Keratinocyte (primary cell): ENCODE measurements around the gene CCDC28B.

Experiments
- EZH2 ChIP-seq: IDR thresholded peaks from one replicate; pipeline ENCODE4 v1.6.1; 2012; ENCODE audit warnings: inconsistent platforms, mild to moderate bottlenecking, low read length, moderate library complexity
- TF ChIP-seq, protein P1 (sequence below), 3 experiments: IDR thresholded peaks in 1 of 3; conservative IDR thresholded peaks in 1 of 3; optimal IDR thresholded peaks in 1 of 3; 2 replicates in 2 of 3; 3 replicates in 1 of 3; pipeline versions ENCODE3 to v1.5.1; 2011; ENCODE audit warnings: low read length in 3 of 3, mild to moderate bottlenecking in 3 of 3, moderate library complexity in 2 of 3, control low read depth in 1 of 3, inconsistent platforms in 1 of 3; ENCODE audit not compliant: insufficient read depth in 2 of 3; ENCODE audit errors: extremely low read depth in 1 of 3

DNA sequence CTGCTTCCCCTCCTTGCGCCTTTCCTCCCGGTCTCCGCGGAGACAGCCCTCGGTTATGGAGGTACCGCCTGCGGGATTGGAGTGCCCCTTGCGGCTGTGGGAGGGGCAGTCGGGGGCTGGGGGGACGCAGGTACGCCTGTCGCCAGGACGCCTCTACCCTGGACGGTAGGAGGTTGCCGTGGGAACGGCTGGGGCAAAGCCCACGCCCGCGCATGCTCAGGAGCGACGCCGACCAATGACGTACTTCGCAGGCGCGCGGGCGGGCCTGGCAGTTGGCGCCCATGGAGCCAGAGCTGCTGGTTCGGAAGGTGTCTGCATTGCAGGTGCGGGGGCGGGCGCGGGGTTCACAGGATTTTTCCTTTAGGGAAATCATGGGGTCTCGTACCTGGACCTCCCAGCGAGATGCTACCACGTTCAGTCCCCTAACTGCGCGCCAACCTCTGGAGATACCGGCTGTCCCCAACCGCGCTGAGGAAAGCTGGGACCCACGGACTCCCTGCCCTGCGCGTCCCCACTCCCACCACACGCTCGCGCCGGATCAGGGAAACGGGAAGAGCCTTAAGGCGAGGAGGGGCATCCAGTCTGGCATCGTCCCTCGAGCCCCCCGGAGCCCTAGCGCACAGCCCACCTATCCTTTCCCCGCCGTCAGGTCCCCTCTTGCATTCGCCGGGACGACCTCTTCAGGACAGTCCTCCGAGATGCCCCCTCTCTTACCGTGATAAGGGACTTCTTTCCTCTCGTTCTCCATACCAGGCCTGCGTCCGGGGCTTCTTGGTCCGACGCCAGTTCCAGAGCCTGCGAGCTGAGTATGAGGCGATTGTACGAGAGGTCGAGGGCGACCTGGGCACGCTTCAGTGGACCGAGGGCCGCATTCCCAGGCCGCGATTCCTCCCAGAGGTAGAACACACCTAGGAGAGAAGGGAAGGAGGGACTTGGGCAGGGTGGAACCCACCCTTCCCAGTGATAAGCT is 5.3 kb downstream of the CCDC28B start, which contains the start of gene IQCC:
- TF ChIP-seq, protein P1, sequence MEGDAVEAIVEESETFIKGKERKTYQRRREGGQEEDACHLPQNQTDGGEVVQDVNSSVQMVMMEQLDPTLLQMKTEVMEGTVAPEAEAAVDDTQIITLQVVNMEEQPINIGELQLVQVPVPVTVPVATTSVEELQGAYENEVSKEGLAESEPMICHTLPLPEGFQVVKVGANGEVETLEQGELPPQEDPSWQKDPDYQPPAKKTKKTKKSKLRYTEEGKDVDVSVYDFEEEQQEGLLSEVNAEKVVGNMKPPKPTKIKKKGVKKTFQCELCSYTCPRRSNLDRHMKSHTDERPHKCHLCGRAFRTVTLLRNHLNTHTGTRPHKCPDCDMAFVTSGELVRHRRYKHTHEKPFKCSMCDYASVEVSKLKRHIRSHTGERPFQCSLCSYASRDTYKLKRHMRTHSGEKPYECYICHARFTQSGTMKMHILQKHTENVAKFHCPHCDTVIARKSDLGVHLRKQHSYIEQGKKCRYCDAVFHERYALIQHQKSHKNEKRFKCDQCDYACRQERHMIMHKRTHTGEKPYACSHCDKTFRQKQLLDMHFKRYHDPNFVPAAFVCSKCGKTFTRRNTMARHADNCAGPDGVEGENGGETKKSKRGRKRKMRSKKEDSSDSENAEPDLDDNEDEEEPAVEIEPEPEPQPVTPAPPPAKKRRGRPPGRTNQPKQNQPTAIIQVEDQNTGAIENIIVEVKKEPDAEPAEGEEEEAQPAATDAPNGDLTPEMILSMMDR (optimal IDR thresholded peaks at IDR 0.05 in 1 of 3, IDR thresholded peaks at IDR 0.05 in 1 of 3, conservative IDR thresholded peaks at IDR 0.05 in 1 of 3; ENCODE audit: extremely low read depth in 1 of 3, insufficient read depth in 2 of 3, low read length in 3 of 3) = no peak
- no peak for TF ChIP-seq EZH2
